Esophagus muscularis mucosa (tissue), 3 donors: Measurements from ENCODE around the gene C20orf141.

Source experiments
- POLR2A ChIP-seq: fragments of 450-650 bp; IDR thresholded peaks from one replicate; pipeline ENCODE4 v1.6.1; 2017; ENCODE audit warnings: antibody characterized with exemption, moderate library complexity, mild to moderate bottlenecking, low read depth
- TF ChIP-seq, protein P1 (sequence below), 3 experiments: fragments of 200-600 bp in 2 of 3; fragments of 450-650 bp in 1 of 3; sonication (generic) in 2 of 3; IDR thresholded peaks; one replicate each; pipeline ENCODE4 v1.5.1; 2017 to 2019; ENCODE audit warnings: antibody characterized with exemption in 3 of 3, mild to moderate bottlenecking in 2 of 3, moderate library complexity in 1 of 3

- TF ChIP-seq, protein P1, sequence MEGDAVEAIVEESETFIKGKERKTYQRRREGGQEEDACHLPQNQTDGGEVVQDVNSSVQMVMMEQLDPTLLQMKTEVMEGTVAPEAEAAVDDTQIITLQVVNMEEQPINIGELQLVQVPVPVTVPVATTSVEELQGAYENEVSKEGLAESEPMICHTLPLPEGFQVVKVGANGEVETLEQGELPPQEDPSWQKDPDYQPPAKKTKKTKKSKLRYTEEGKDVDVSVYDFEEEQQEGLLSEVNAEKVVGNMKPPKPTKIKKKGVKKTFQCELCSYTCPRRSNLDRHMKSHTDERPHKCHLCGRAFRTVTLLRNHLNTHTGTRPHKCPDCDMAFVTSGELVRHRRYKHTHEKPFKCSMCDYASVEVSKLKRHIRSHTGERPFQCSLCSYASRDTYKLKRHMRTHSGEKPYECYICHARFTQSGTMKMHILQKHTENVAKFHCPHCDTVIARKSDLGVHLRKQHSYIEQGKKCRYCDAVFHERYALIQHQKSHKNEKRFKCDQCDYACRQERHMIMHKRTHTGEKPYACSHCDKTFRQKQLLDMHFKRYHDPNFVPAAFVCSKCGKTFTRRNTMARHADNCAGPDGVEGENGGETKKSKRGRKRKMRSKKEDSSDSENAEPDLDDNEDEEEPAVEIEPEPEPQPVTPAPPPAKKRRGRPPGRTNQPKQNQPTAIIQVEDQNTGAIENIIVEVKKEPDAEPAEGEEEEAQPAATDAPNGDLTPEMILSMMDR (IDR thresholded peaks at IDR 0.05), result no peak
- no peak for TF ChIP-seq POLR2A
Measured at GRCh38 chr20:2826655-2827054, 11.9 kb downstream of the C20orf141 start.
